Upper lobe of left lung (tissue), 6 donors: ENCODE measurements around the gene SDHA. TPM values are rescaled to one million over a fixed set of nuclear protein-coding genes. Genes with fewer than 3 reads are reported as not detected.
"Not testable (repeated sequence)": the region's sequence is repeated elsewhere in the genome, so short reads cannot be mapped to it uniquely, and the experiment has no call there.

ENCODE experiments used
- ATAC-seq, 2 donors: fragments of 200-7000 bp; cut with Tn5 transposase; one replicate each; pipeline ENCODE4 v1.9.1; 2022; ENCODE audit warnings: mild to moderate bottlenecking in 2 of 2, moderate library complexity in 2 of 2; ENCODE audit not compliant: low FRiP score in 2 of 2
- DNase-seq, 2 donors: peaks; one replicate each; pipeline ENCODE4 v3.0.0-alpha.2; 2019 to 2020
- H3K27ac ChIP-seq, 4 donors: fragments of 200-600 bp; sonication (generic); one replicate each; pipeline ENCODE4 v1.5.1; 2016 to 2019
- H3K27me3 ChIP-seq, 4 donors: fragments of 200-600 bp; sonication (generic); one replicate each; pipeline ENCODE4 v1.5.1; 2017 to 2019
- H3K36me3 ChIP-seq, 4 donors: fragments of 200-600 bp; sonication (generic); one replicate each; pipeline ENCODE4 v1.5.1; 2016 to 2019
- H3K4me1 ChIP-seq, 4 donors: fragments of 200-600 bp; sonication (generic); one replicate each; pipeline ENCODE4 v1.5.1; 2018 to 2019
- H3K4me3 ChIP-seq, 4 donors: fragments of 200-600 bp; sonication (generic); one replicate each; pipeline ENCODE4 v1.5.1; 2017 to 2019; ENCODE audit warnings: mild to moderate bottlenecking in 2 of 4, moderate library complexity in 1 of 4
- H3K9me3 ChIP-seq, 4 donors: fragments of 200-600 bp; sonication (generic); one replicate each; pipeline ENCODE4 v1.5.1; 2018 to 2019
- EP300 ChIP-seq, 4 donors: sonication (generic); formaldehyde crosslinking; IDR thresholded peaks; one replicate each; pipeline ENCODE4 v1.5.1; 2017; ENCODE audit warnings: antibody characterized with exemption in 4 of 4, control low read depth in 2 of 4
- POLR2A ChIP-seq, 4 donors: fragments of 450-650 bp; IDR thresholded peaks; one replicate each; pipeline ENCODE4 v1.5.1; 2016 to 2017; ENCODE audit warnings: antibody characterized with exemption in 4 of 4, mild to moderate bottlenecking in 2 of 4
- POLR2AphosphoS5 ChIP-seq, 2 donors: sonication (generic); formaldehyde crosslinking; IDR thresholded peaks; one replicate each; pipeline ENCODE4 v1.5.1; 2017; ENCODE audit warnings: antibody characterized with exemption in 2 of 2
- WGBS, 2 donors: methylation state at CpG; one replicate each; pipeline ENCODE4 v1.1.5; 2017 to 2018; 5-methylcytosine and 5-hydroxymethylcytosine counted together
- total RNA-seq, 6 donors: library from RNA; depleted of rRNA in 4 of 6; stranded (reverse); fragments of >200 nt in 4 of 6; gene quantifications; one replicate each; pipeline versions ENCODE4 v1.1.0 to v1.2.1, GENCODE V29; 2016 to 2021
- TF ChIP-seq, protein P1 (sequence below), 6 experiments: fragments of 450-650 bp in 4 of 6; fragments of 200-600 bp in 2 of 6; sonication (generic) in 2 of 6; IDR thresholded peaks; one replicate each; pipeline ENCODE4 v1.5.1; 2016 to 2019; ENCODE audit warnings: antibody characterized with exemption in 6 of 6
- donor health status: DM: no; HTN: no; CAD: no; lungs with moderate emphysema.
- donor health status: DM: no; HTN: yes; CAD: no; lungs with severe emphysema.

Gene SDHA
- total RNA-seq = 100 to 1,000 TPM in 3 of 6 donors, 10 to 100 TPM in 3; 64.0 to 123 (median 95.1) TPM

DNA sequence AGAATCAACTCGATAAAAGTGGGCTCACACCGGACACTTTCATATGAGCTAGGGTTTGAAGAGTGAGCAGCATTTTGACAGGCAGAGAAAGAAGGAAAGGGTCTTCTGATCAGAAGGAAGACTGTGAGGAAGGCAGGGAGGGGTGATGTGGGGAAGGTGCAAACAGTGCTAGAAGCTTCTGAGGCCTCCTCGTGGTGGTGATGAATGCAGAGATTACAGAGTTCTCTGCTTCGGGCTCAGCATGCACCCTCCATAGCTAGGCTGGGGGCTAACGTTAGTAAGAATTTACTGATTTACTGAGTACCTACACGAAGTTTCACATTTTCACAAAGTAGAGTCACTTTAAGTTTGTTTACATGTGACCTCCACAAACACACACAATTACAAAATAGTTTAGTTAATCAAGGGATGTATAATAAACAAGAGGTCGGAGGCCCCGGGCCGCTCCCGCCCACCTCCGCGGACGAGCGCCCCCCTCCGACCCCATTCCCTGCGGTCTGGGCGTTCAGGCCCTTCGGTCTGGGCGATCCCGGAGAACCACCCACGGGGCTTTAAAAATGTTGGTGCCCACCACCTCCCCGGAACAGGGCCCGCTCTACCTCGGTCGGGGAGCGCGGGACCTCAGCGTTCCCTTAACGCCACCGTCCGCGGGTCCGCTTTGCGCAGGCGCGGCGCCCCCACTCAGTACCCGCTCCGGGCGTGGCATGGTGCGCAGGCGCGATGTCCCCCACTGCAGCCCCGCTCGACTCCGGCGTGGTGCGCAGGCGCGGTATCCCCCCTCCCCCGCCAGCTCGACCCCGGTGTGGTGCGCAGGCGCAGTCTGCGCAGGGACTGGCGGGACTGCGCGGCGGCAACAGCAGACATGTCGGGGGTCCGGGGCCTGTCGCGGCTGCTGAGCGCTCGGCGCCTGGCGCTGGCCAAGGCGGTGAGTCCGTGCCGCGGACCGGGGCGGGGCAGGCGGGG lies at the start of gene SDHA, which contains the start of gene CCDC127:
Gene SDHA (plus strand): TSS at position 827 of the 963 bp plus-strand sequence. CDS start 36 bp downstream, at position 863.
Gene CCDC127 (minus strand): TSS at position 660 of the 963 bp plus-strand sequence. CDS start 1,304 bp downstream, outside the sequence.
- TF ChIP-seq, protein P1, sequence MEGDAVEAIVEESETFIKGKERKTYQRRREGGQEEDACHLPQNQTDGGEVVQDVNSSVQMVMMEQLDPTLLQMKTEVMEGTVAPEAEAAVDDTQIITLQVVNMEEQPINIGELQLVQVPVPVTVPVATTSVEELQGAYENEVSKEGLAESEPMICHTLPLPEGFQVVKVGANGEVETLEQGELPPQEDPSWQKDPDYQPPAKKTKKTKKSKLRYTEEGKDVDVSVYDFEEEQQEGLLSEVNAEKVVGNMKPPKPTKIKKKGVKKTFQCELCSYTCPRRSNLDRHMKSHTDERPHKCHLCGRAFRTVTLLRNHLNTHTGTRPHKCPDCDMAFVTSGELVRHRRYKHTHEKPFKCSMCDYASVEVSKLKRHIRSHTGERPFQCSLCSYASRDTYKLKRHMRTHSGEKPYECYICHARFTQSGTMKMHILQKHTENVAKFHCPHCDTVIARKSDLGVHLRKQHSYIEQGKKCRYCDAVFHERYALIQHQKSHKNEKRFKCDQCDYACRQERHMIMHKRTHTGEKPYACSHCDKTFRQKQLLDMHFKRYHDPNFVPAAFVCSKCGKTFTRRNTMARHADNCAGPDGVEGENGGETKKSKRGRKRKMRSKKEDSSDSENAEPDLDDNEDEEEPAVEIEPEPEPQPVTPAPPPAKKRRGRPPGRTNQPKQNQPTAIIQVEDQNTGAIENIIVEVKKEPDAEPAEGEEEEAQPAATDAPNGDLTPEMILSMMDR (IDR thresholded peaks at IDR 0.05) = peak in 5 of 6 experiments; percentile 19 to 56 (median 34)
- TF ChIP-seq POLR2A (IDR thresholded peaks at IDR 0.05) (peak in 3 of 4 donors; percentile 67 to 96 (median 87)), POLR2AphosphoS5 (IDR thresholded peaks at IDR 0.05) (peak; percentile 87 to 97)
- H3K4me1 ChIP-seq = peaks cover 12 to 37% (median 25%) of the 10 kb centered on the region in 4 donors
- WGBS, 2 donors = 1% methylated on average over 15 to 28 of the region's 75 CpGs

DNA sequence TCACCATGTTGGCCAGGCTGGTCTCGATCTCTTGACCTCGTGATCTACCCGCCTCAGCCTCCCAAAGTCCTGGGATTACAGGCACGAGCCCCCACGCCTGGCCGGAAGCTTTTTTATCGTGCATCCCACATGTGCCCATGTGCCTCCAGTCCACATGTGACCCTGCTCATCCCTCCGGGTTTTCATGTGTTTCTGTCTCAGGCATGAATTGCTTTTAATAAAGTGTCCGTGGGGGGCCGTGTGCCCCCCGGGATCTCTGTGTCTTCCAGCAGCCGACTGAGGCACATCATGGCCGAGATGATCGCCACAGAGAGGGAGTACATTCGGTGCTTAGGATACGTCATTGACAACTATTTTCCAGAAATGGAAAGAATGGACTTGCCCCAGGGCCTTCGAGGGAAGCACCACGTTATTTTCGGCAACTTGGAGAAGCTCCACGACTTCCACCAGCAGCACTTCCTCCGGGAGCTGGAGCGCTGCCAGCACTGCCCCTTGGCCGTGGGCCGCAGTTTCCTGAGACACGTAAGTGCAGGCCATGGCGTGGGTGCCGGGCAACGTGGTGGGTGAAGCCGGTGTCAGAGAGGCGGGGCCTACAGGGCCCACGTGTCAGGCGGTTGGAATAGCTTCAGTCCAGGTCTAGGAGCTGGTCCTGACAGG lies 48.9 kb upstream of the SDHA start:
- Histone ChIP-seq H3K27ac (no peak overlapping the region), H3K36me3 (no peaks in the 10 kb centered on the region), H3K4me3 (no peak overlapping the region), H3K27me3 (no peaks in the 10 kb centered on the region), H3K9me3 (no peaks in the 10 kb centered on the region), H3K4me1 (peaks cover 0 to 15% (median 4%) of the 10 kb centered on the region in 4 donors)
- peak; percentile 20 to 91 for DNase-seq
- peak; percentile 47 to 48 for ATAC-seq
- 60 to 66% methylated on average over 26 to 32 of the region's 32 CpGs for WGBS, 2 donors
- TF ChIP-seq POLR2AphosphoS5 (IDR thresholded peaks at IDR 0.05) (no peak), EP300 (IDR thresholded peaks at IDR 0.05) (no peak), POLR2A (IDR thresholded peaks at IDR 0.05) (no peak)
- TF ChIP-seq, protein P1 (IDR thresholded peaks at IDR 0.05) = no peak

More for the DNA sequence above, at the start of gene SDHA, which contains the start of gene CCDC127:
- peak within 1 kb of the TSS; percentile 92 to 97 (median 94) for H3K27ac ChIP-seq
- peak; percentile 96 to 100 for DNase-seq
- peak; percentile 95 to 97 for ATAC-seq
- peak within 1 kb of the TSS; percentile 84 to 99 (median 93) for H3K4me3 ChIP-seq
- not testable (repeated sequence) for H3K27me3 ChIP-seq, H3K9me3 ChIP-seq, H3K36me3 ChIP-seq

DNA sequence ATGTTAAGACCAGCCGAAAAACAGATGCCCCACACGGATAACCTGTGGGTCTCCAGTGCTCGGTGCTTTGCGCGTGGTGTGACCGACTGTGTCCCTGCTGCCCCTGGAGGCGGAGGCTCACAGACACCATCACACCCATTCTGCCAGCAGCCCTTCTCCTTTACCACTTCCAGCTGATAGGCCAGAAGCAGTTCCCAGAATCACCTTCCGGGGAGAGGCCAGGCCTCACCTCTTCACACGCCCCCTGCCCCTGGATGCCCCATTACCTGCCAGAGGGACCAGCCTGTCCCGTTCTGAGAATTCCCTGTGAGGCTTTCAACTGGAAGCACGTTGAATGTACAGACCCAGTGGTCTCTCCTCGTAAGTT lies 48.4 kb upstream of the SDHA start:
- no peak for TF ChIP-seq POLR2AphosphoS5 (IDR thresholded peaks at IDR 0.05)
- TF ChIP-seq, protein P1 (IDR thresholded peaks at IDR 0.05) = no peak
- TF ChIP-seq EP300 (IDR thresholded peaks at IDR 0.05) = no peak
- TF ChIP-seq POLR2A (IDR thresholded peaks at IDR 0.05) = no peak
- WGBS, 2 donors = 70 to 73% methylated on average over 6 to 12 of the region's 12 CpGs
- Histone ChIP-seq H3K27me3 (no peaks in the 10 kb centered on the region), H3K9me3 (no peaks in the 10 kb centered on the region), H3K36me3 (no peaks in the 10 kb centered on the region), H3K4me3 (no peak overlapping the region), H3K27ac (no peak overlapping the region), H3K4me1 (peaks cover 0 to 15% (median 4%) of the 10 kb centered on the region in 4 donors)
- DNase-seq (no peak), ATAC-seq (no peak)

DNA sequence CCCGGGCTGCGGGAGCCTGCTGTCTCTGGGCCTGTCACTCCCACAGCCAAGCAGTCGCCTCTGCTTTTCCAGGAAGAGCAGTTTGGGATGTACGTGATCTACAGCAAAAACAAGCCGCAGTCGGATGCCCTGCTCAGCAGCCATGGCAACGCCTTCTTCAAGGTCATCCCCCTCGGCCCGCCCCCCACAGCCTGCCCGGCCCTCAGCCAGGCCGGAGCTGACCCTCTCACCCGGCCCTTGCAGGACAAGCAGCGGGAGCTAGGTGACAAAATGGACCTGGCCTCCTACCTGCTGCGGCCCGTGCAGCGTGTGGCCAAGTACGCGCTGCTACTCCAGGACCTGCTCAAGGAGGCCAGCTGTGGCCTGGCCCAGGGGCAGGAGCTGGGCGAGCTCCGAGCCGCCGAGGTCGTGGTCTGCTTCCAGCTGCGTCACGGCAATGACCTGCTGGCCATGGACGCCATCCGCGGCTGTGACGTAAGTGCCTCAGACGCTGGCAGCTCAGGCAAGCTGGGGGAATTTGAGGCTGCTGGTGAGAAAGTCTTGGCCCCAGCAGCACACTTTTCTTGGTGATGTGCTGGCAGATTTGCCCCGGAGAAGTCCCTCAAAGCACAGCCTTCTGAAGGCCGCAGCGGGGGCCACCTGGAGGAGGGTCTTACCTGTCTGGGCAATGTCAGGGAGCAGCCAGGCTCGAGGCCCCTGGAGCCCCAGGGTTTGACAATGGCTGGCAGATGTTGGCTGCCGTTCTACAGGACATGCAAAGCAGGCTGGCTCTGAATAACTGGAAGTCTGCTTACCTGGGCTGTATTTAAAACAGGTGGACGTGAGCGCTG lies 46.9 kb upstream of the SDHA start:
- no peak for ATAC-seq
- TF ChIP-seq, protein P1 (IDR thresholded peaks at IDR 0.05) = no peak
- TF ChIP-seq POLR2A (IDR thresholded peaks at IDR 0.05) (no peak), POLR2AphosphoS5 (IDR thresholded peaks at IDR 0.05) (no peak), EP300 (IDR thresholded peaks at IDR 0.05) (no peak)
- peaks cover 0 to 15% (median 4%) of the 10 kb centered on the region in 4 donors for H3K4me1 ChIP-seq
- H3K9me3 ChIP-seq = no peaks in the 10 kb centered on the region
- no peak overlapping the region for H3K4me3 ChIP-seq
- H3K27ac ChIP-seq = no peak overlapping the region
- DNase-seq = peak in 1 of 2 donors; percentile 18
- 87% methylated on average over 25 to 37 of the region's 37 CpGs for WGBS, 2 donors
- H3K36me3 ChIP-seq = no peaks in the 10 kb centered on the region
- no peaks in the 10 kb centered on the region for H3K27me3 ChIP-seq
